ENCODE measurements around the gene RHBDF2. TPM values are rescaled to one million over a fixed set of nuclear protein-coding genes. Genes with fewer than 3 reads are reported as not detected.

RHBDF2 gene
- total RNA-seq = 10 to 100 TPM; 22.7 to 56.5 TPM
- polyA plus RNA-seq = 100 to 1,000 TPM in 1 of 2 donors, 10 to 100 TPM in 1; 20.1 to 116 TPM
- long read RNA-seq, donor 1 = 0 reads
- long read RNA-seq, donor 2 = 0 reads
- long read RNA-seq, donor 3 = 0 reads
- long read RNA-seq, donor 4, partial matches to known transcripts = 0 of 2 reads
- long read RNA-seq, donor 4, other reads (novel, unspliced or antisense) = 0 of 2 reads
- long read RNA-seq, donor 5 = 0 reads

DNA sequence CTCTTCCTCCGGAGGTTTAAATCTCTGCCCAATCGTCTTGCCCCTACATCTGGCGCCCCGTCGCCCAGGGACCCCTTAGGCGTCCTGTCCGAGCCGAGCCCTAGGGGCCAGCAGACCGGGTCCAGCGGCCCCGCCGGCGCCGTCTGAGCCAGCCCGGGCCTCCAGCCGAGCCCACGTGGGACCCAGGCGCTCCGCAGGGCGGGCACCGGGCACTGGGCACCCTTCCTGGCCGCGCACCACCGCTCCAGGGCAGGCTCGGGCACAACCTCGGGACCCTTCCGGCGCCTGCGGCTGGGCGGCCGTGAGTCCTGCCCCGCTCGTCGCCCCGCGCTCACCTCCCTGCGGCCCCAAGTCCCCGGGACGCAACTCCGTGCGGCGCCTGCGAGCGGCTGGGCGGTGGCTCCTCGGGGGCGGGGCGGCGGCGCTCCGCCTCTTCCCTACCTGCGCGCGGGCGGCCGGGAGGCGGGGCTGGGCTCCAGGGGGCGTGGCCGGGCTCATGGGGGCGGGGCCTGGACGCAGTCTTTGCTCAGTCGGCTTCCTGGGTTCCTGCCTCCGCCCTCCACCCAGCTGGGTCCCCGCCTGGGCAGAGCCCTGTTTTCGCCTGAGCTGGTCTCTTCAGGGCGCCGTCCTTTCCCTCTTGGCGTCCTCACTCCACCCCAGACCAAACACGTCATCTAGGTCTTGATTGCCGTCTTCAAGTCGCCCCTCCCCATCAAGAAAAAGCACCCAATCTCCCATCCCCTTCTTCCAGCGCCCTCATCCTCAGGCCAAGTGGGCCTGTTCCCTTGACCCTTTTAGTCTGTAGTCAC is at the start of gene RHBDF2:
Gene RHBDF2 (minus strand): TSS at position 406 of the 809 bp plus-strand sequence. CDS start 19,899 bp downstream, outside the sequence.
- Histone ChIP-seq H3K9me3 (ENCODE audit: control insufficient read depth in 4 of 4, insufficient read depth in 3 of 4, low read length in 3 of 4) (no peaks in the 10 kb centered on the region), H3K27me3 (ENCODE audit: control insufficient read depth in 3 of 3, insufficient read depth in 3 of 3, low read length in 2 of 3) (no peaks in the 10 kb centered on the region), H3K36me3 (ENCODE audit: control insufficient read depth in 4 of 4, insufficient read depth in 4 of 4, low read length in 4 of 4) (no peaks in the 10 kb centered on the region), H3K9ac (ENCODE audit: insufficient read depth in 1 of 2, low read length in 2 of 2) (peak within 1 kb of the TSS in 1 of 2 donors; percentile 62), H3K4me3 (peak within 1 kb of the TSS; percentile 56), H3K27ac (ENCODE audit: low read depth in 1 of 2, low read length in 1 of 2) (peak within 1 kb of the TSS; percentile 87), H3K4me1 (ENCODE audit: control insufficient read depth in 5 of 5, insufficient read depth in 5 of 5, low read length in 5 of 5) (peaks cover 0 to 34% (median 9%) of the 10 kb centered on the region in 5 donors)
- 1 to 2% methylated on average over 52 to 72 of the region's 72 CpGs for WGBS, 2 donors
- TF ChIP-seq CTCF (IDR thresholded peaks at IDR 0.05; ENCODE audit: control extremely low read depth, extremely low read depth) = no peak
- ATAC-seq (ENCODE audit: insufficient read depth, low FRiP score) (peak; percentile 95), DNase-seq (peak; percentile 67 to 87 (median 82))

- no peak for TF ChIP-seq CTCF (IDR thresholded peaks at IDR 0.05; ENCODE audit: control extremely low read depth, extremely low read depth)
- DNase-seq (no peak), ATAC-seq (ENCODE audit: insufficient read depth, low FRiP score) (no peak)
- Histone ChIP-seq H3K4me1 (ENCODE audit: control insufficient read depth in 5 of 5, insufficient read depth in 5 of 5, low read length in 5 of 5) (peaks cover 0 to 35% (median 16%) of the 10 kb centered on the region in 5 donors), H3K9me3 (ENCODE audit: control insufficient read depth in 4 of 4, insufficient read depth in 3 of 4, low read length in 3 of 4) (no peaks in the 10 kb centered on the region), H3K4me3 (no peak overlapping the region), H3K27ac (ENCODE audit: low read depth in 1 of 2, low read length in 1 of 2) (no peak overlapping the region), H3K9ac (ENCODE audit: insufficient read depth in 1 of 2, low read length in 2 of 2) (no peak overlapping the region), H3K27me3 (ENCODE audit: control insufficient read depth in 3 of 3, insufficient read depth in 3 of 3, low read length in 2 of 3) (peaks cover 0 to 4% (median 3%) of the 10 kb centered on the region in 3 donors), H3K36me3 (ENCODE audit: control insufficient read depth in 4 of 4, insufficient read depth in 4 of 4, low read length in 4 of 4) (no peaks in the 10 kb centered on the region)
- 79 to 82% methylated on average over 7 of the region's 7 CpGs for WGBS, 2 donors
Observed at GRCh38 chr17:76549539-76549938, 48.3 kb upstream of the RHBDF2 start.

GRCh38 chr17:76549215-76549518 is 47.9 kb upstream of the RHBDF2 start:
- 77 to 80% methylated on average over 9 of the region's 9 CpGs for WGBS, 2 donors
- Histone ChIP-seq H3K27ac (ENCODE audit: low read depth in 1 of 2, low read length in 1 of 2) (no peak overlapping the region), H3K4me3 (no peak overlapping the region), H3K9ac (ENCODE audit: insufficient read depth in 1 of 2, low read length in 2 of 2) (no peak overlapping the region), H3K36me3 (ENCODE audit: control insufficient read depth in 4 of 4, insufficient read depth in 4 of 4, low read length in 4 of 4) (no peaks in the 10 kb centered on the region), H3K9me3 (ENCODE audit: control insufficient read depth in 4 of 4, insufficient read depth in 3 of 4, low read length in 3 of 4) (no peaks in the 10 kb centered on the region), H3K27me3 (ENCODE audit: control insufficient read depth in 3 of 3, insufficient read depth in 3 of 3, low read length in 2 of 3) (peaks cover 0 to 4% (median 3%) of the 10 kb centered on the region in 3 donors), H3K4me1 (ENCODE audit: control insufficient read depth in 5 of 5, insufficient read depth in 5 of 5, low read length in 5 of 5) (peaks cover 0 to 39% (median 19%) of the 10 kb centered on the region in 5 donors)
- DNase-seq (no peak), ATAC-seq (ENCODE audit: insufficient read depth, low FRiP score) (no peak)
- no peak for TF ChIP-seq CTCF (IDR thresholded peaks at IDR 0.05; ENCODE audit: control extremely low read depth, extremely low read depth)

Data from lung (tissue), 16 donors.